Raji (cell line): ENCODE results near the gene RBBP7.

Experiments used
- POLR2A ChIP-seq: IDR thresholded peaks from 2 replicates; pipeline ENCODE4 v1.6.1; 2011; ENCODE audit warnings: low read depth, low read length, control low read depth; ENCODE audit not compliant: insufficient read depth

Gene RBBP7

GRCh38 chrX:16804923-16805464 is 65.2 kb downstream of the RBBP7 start:
- 0 out of 2 replicates have a peak, but pooled peaks have one; percentile 8 for TF ChIP-seq POLR2A

DNA sequence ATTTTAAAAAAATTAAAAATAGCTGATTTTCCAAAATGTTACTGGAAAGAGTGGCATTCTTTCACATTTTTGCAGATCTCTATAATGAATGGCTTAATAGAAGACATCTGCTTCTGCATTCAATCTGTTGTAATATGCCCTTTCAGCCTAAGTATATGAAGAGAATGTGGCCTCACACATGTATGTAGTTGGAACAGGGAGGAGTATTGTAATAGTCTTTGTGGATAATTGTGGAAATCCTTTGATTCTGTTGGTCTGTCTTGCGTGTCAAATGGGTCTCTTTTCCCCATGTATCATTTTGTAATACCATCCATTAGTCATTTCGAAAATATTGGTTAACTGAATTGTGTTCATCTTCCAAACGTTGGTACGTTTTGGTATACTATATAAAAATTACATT is 72.3 kb downstream of the RBBP7 start:
- TF ChIP-seq POLR2A, result no peak

- no peak for TF ChIP-seq POLR2A
Measured at GRCh38 chrX:16797358-16797757, 72.8 kb downstream of the RBBP7 start.

GRCh38 chrX:16796298-16796697 is 73.9 kb downstream of the RBBP7 start:
- no peak for TF ChIP-seq POLR2A
